Epithelial cell of proximal tubule (primary cell): ENCODE data around the gene ABL2. TPM values are rescaled to one million over a fixed set of nuclear protein-coding genes. Genes with fewer than 3 reads are reported as not detected.
"Not testable (repeated sequence)": the region's sequence is repeated elsewhere in the genome, so short reads cannot be mapped to it uniquely, and the experiment has no call there.

Experiments used
- DNase-seq: peaks from one replicate; pipeline ENCODE4 v3.0.0-alpha.2; 2011; ENCODE audit warnings: low read depth
- H3K4me3 ChIP-seq: 2 replicates; pipeline ENCODE4 v1.5.1; 2011; ENCODE audit warnings: low read depth, mild to moderate bottlenecking, low read length
- total RNA-seq: library from RNA; depleted of rRNA; stranded (reverse); fragments of >200 nt; gene quantifications from 2 replicates; pipeline ENCODE4 v1.2.3, GENCODE V29; 2015
- TF ChIP-seq, protein P1 (sequence below): conservative IDR thresholded peaks from 2 replicates; pipeline ENCODE4 v1.5.1; 2012; ENCODE audit warnings: low read depth, mild to moderate bottlenecking, low read length

ABL2 gene
- total RNA-seq, 1 donor from 2014 or later: 12.2 TPM

GRCh38 chr1:179137617-179138255 lies 91.7 kb downstream of the ABL2 start:
- no peak overlapping the region for H3K4me3 ChIP-seq
- no peak for DNase-seq
- TF ChIP-seq, protein P1, sequence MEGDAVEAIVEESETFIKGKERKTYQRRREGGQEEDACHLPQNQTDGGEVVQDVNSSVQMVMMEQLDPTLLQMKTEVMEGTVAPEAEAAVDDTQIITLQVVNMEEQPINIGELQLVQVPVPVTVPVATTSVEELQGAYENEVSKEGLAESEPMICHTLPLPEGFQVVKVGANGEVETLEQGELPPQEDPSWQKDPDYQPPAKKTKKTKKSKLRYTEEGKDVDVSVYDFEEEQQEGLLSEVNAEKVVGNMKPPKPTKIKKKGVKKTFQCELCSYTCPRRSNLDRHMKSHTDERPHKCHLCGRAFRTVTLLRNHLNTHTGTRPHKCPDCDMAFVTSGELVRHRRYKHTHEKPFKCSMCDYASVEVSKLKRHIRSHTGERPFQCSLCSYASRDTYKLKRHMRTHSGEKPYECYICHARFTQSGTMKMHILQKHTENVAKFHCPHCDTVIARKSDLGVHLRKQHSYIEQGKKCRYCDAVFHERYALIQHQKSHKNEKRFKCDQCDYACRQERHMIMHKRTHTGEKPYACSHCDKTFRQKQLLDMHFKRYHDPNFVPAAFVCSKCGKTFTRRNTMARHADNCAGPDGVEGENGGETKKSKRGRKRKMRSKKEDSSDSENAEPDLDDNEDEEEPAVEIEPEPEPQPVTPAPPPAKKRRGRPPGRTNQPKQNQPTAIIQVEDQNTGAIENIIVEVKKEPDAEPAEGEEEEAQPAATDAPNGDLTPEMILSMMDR: no peak

DNA sequence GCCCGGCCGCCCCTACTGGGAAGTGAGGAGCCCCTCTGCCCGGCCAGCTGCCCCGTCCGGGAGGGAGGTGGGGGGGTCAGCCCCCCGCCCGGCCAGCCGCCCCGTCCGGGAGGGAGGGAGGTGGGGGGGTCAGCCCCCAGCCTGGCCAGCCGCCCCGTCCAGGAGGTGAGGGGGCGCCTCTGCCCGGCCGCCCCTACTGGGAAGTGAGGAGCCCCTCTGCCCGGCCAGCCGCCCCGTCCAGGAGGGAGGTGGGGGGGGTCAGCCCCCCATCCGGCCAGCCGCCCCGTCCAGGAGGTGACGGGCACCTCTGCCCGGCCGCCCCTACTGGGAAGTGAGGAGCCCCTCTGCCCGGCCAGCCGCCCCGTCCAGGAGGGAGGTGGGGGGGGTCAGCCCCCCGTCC lies 93.8 kb downstream of the ABL2 start:
- DNase-seq, H3K4me3 ChIP-seq: not testable (repeated sequence)

DNA sequence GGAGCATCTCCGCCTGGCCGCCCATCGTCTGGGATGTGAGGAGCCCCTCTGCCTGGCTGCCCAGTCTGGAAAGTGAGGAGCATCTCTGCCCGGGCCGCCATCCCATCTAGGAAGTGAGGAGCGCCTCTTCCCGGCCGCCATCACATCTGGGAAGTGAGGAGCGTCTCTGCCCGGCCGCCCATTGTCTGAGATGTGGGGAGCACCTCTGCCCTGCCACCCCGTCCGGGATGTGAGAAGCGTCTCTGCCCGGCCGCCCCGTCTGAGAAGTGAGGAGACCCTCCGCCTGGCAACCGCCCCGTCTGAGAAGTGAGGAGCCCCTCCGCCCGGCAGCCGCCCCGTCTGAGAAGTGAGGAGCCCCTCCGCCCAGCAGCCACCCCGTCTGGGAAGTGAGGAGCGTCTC lies 94.3 kb downstream of the ABL2 start:
- H3K4me3 ChIP-seq, DNase-seq: not testable (repeated sequence)

- TF ChIP-seq, protein P1: no peak
- peak overlapping the region; percentile 41 for H3K4me3 ChIP-seq
- no peak for DNase-seq
Observed at GRCh38 chr1:179129702-179130473, 99.6 kb downstream of the ABL2 start.

DNA sequence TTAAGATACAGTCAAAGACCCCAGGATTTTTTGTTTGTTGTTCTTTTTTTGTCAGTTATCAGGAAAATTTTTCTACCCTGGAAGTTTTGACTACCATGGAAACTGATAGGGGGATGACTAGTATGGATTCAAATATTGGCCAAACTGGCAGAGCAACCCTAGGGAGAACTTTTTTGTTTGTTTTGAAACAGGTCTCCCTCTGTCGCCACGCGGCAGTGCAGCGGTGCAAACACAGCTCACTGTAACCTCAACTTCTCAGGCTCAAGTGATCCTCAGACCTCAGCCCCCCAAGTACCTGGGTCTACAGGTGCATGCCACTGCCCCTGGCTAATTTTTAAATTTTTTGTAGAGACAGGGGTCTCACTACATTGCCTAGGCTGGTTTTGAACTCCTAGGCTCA lies 101.0 kb downstream of the ABL2 start:
- no peak for DNase-seq
- H3K4me3 ChIP-seq: no peak overlapping the region
- TF ChIP-seq, protein P1: no peak

- H3K4me3 ChIP-seq: no peak overlapping the region
- no peak for DNase-seq
- TF ChIP-seq, protein P1: no peak
Observed at GRCh38 chr1:179127163-179127895, 102.1 kb downstream of the ABL2 start.

GRCh38 chr1:179126338-179127060 lies 103.0 kb downstream of the ABL2 start:
- DNase-seq: no peak
- TF ChIP-seq, protein P1: no peak
- H3K4me3 ChIP-seq: no peak overlapping the region
